Measurements from ENCODE around the gene MTIF2. TPM values are rescaled to one million over a fixed set of nuclear protein-coding genes. Genes with fewer than 3 reads are reported as not detected.
A peak's percentile ranks its signal among the peaks of the same experiment; 100 is the strongest.
"Not testable (repeated sequence)": the region's sequence is repeated elsewhere in the genome, so short reads cannot be mapped to it uniquely, and the experiment has no call there.

MTIF2 gene
- total RNA-seq, 1 experiment from 2014 or later, result 54.1 TPM

GRCh38 chr2:55241582-55241981, 27.4 kb downstream of the MTIF2 start:
- not testable (repeated sequence) for DNase-seq (ENCODE audit: low read depth)

GRCh38 chr2:55239656-55240222, 29.3 kb downstream of the MTIF2 start:
- no peak for DNase-seq (ENCODE audit: low read depth)

DNA sequence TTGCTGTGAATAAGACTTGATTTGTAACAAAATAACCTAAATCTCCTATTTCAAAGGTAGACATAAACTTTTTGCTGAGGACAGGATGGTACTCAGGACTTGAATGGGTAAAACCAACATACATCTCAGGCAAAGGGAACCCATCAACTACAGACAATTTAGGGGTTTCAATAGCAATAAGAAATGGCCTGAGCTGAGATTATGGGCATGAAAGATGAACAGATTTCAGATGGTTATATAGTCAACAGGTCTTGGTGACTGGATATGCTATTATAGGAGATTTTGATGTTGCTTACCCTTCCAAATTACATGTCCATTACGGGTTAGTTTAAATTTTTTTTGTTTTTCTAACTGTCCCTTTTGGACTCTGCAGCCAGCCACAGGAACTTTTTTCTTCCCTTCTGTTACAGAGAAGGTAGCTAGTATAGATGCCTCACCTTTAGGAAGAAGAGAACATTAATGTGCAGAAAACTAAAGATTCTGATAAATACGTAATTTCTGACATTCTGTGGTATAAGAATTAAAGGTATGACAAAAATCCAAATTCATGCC, 32.0 kb downstream of the MTIF2 start:
- no peak for DNase-seq (ENCODE audit: low read depth)

- no peak for DNase-seq (ENCODE audit: low read depth)
Observed at GRCh38 chr2:55235724-55236538, 33.1 kb downstream of the MTIF2 start.

DNA sequence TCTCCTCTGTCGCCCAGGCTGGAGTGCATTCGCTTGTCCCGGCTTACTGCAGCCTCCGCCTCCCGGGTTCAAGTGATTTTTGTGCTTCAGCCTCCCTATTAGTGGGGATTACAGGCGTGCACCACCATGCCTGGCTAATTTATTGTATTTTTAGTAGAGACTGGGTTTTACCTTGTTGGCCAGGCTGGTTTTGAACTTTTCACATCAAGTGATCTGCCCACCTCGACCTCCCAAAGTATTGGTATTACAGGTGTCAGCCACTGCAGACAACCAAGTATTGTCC, 35.4 kb downstream of the MTIF2 start:
- DNase-seq (ENCODE audit: low read depth), result no peak

DNA sequence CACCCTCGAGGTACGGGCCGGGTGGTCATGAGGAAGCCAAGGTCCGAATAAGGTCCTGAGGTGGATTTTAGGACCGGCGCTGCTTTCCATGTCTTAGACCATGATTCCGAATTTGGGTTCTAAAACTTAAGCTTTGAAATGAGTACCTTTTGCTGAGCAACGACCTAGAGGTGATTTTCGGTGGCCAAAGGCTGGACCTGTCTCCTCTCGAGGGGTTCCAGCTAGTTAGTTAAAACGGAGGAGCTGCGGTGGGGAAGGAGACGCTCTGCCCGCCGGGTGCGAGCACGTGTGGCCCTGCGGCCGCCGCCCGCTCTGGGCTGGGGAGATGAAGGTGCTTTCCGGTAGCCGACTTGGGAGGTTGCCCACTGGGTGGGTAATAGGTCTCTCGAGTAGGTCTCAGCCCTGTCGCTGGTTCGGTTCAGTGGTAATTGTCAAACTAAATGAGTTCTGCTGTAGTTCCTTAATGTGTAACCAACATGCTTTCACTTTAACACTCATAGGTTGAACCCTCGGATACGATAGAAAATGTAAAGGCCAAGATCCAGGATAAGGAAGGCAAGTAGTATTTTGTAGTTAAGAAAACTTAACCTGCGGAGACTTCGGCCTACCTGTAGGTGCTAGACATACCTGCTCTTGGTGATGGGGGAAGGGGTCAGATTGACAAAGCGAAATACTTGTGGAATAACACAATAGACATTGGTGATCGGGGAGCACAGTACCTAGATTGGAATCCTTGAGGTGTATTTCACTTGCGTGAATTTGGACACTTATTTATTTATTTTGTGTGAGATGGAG, 36.0 kb downstream of the MTIF2 start:
- DNase-seq (ENCODE audit: low read depth), result peak; percentile 43

- DNase-seq (ENCODE audit: low read depth), result peak; percentile 92
Observed at GRCh38 chr2:55232084-55232862, 36.8 kb downstream of the MTIF2 start, which contains the start of the genes CLHC1 and RPS27A. Gene CLHC1 (minus strand): TSS chr2:55232293. CDS start chr2:55222411, 9,882 bp downstream. Gene RPS27A (plus strand): TSS chr2:55232688. CDS start chr2:55232825, 137 bp downstream.

- peak; percentile 15 for DNase-seq (ENCODE audit: low read depth)
Observed at GRCh38 chr2:55231546-55232083, 37.4 kb downstream of the MTIF2 start.

DNA sequence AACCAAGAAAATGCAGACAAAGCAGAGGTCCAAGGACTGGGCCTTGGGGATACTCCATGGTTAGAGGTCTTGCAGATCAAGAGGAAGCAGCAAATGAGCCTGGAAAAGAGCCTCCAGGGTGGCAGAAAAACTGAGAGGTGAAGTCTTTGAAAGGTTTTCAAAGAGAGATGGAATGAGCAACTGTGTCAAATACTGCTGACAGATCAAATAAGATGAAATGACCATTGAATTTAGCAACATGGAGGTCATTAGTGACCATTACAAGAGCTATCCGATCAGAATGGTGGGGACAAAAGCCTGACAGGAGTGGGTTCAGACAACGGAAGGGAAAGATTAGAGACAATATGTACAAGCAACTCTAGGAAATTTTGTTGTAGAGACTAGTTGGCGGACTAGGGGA, 38.5 kb downstream of the MTIF2 start:
- DNase-seq (ENCODE audit: low read depth), result no peak

DNA sequence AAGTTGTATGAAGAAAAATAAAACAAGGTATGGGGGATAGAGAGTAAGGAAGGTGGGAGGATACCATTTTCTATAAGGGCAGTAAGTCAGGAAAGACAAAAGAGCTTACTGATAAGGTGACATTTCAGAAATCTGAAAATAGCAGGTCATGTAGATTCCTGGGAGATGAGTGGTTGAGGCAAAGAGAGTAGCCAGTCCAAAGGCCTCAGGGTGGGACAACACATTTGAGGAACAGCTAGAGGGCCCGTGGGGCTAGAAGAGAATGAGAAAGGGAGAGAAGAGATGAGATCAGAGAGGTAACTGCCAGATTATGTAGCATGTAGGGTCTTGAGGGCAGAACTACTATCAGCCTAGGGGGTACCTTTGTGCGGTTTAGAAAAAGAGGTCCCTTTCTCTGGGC, 39.8 kb downstream of the MTIF2 start:
- no peak for DNase-seq (ENCODE audit: low read depth)

GRCh38 chr2:55228226-55228563, 40.8 kb downstream of the MTIF2 start:
- DNase-seq (ENCODE audit: low read depth), result no peak

DNA sequence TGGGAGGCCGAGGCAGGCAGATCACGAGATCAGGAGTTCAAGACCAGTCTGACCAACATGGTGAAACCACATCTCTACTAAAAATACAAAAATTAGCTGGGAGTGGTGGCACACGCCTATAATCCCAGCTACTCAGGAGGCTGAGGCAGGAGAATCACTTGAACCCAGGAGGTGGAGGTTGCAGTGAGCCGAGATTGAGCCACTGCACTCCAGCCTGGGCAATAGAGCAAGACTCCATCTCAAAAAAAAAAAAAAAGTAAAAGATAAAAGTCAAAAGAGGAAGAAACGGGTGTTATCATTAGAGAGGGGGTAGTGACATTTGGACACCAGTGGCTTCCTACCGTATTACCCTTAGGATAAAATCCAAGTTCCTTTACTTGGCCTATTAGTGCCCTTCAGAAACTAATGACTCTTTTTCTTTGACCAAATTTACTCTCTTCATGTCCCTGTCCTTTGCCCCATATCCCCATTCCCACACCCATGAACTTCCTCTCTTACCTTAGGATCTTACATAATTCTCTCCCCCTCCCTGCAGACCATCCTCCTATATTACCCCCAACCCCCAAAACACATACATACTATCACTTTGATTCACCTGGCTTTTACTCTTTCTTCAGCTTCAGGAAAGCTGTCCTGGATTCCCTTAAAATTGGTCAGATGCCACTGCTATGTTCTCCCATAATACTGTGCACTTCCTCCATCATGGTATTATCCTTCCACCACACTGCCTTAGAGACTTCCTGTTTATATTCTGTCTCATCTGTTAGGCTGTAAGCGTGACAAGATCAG, 41.4 kb downstream of the MTIF2 start:
- not testable (repeated sequence) for DNase-seq (ENCODE audit: low read depth)

GRCh38 chr2:55225481-55226020, 43.5 kb downstream of the MTIF2 start:
- DNase-seq (ENCODE audit: low read depth), result no peak

GRCh38 chr2:55224761-55225261, 44.2 kb downstream of the MTIF2 start:
- DNase-seq (ENCODE audit: low read depth), result no peak

GRCh38 chr2:55223958-55224760, 44.9 kb downstream of the MTIF2 start:
- DNase-seq (ENCODE audit: low read depth), result no peak

GRCh38 chr2:55213822-55214221, 55.2 kb downstream of the MTIF2 start:
- DNase-seq (ENCODE audit: low read depth), result no peak

GRCh38 chr2:55204950-55205349, 64.1 kb downstream of the MTIF2 start:
- DNase-seq (ENCODE audit: low read depth), result no peak

DNA sequence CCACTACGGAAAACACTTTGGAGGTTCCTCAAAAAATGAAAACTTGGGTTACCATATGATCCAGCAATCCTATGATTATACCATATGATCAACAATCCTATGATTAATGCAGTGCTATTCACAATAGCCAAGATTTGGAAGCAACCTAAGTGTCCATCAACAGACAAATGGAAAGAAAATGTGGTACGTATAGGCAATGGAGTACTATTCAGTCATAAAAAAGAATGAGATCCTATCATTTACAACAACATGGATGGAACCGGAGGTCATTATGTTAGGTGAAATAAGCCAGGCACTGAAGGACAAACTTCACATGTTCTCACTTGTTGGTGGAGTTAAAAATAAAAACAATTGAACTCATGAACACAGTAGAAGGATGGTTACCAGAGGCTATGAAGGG, 64.5 kb downstream of the MTIF2 start:
- no peak for DNase-seq (ENCODE audit: low read depth)

GRCh38 chr2:55200416-55200815, 68.6 kb downstream of the MTIF2 start:
- no peak for DNase-seq (ENCODE audit: low read depth)

Measured in Daoy (cell line).